ENCODE results near the gene RMND5A.

GRCh38 chr2:86774862-86775261 lies 54.8 kb downstream of the RMND5A start:
- TF ChIP-seq SUZ12 (IDR thresholded peaks at IDR 0.05; ENCODE audit: extremely low read depth, insufficient read depth, insufficient read length) (no peak), ZNF274 (IDR thresholded peaks at IDR 0.05; ENCODE audit: low read depth, low read length) (no peak), YY1 (IDR thresholded peaks at IDR 0.05; ENCODE audit: insufficient read depth, insufficient read length) (no peak)
